Fibroblast of skin of right biceps (primary cell): ENCODE results near the gene KDM4C.
A peak's percentile ranks its signal among the peaks of the same experiment; 100 is the strongest.

Experiments used
- DNase-seq: peaks from one replicate; pipeline ENCODE4 v3.0.0-alpha.2; 2013

Gene KDM4C

DNA sequence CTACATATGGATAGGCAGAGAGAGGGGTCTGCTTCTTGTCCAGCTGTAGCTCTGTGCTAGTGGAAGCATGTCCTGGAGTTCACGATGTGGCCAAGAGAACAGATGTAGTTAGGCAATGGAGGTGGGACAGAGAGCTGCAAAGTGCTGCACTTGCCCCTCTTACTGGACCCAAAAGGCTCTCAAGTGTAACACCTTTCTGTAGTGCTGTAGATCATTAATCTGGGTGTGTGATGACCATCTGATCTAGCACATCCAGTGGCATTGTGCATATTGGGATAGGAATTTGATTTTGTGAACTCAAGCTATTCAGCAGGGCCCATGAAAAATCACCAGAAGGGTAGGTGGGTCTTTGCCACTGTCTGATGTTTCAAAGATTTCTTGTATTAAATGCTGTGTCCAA lies 151.4 kb downstream of the KDM4C start:
- no peak for DNase-seq

DNA sequence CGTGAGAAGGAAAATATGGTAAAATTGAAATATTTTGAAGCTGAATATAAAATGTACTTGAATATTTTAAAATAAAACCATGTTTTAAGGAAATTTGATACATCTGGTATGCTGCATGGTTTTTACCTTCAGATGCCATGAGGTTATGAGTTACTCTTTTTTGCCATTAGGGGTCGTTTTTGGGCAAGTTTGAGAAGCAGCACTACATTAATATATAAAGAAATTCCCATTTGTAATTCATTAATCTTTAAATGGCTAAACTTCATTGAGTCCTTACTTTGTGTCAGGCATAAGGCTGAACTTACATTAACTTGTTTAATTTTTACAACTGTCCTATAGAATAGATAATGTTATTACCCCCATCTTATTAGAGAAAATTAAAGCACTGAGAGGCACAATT lies 152.3 kb downstream of the KDM4C start:
- peak; percentile 22 for DNase-seq

DNA sequence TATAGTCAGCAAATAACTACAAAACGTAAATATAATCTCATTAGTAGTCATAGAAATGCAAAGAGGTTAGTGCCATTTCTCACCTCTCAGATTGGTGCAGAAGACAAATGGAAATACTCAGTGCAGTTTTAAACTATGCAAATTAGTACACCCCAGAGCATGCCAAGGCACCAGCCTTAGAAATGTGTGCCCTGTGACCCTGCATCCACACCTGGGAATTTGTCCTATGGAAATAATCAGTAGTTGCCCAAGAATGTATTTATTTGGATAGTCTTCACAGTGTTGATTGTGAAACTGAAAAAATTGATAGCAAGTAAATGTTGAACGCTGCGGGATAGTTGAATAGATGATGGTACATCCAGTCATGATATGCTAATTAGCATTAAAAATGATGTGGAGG lies 152.7 kb downstream of the KDM4C start:
- no peak for DNase-seq

DNA sequence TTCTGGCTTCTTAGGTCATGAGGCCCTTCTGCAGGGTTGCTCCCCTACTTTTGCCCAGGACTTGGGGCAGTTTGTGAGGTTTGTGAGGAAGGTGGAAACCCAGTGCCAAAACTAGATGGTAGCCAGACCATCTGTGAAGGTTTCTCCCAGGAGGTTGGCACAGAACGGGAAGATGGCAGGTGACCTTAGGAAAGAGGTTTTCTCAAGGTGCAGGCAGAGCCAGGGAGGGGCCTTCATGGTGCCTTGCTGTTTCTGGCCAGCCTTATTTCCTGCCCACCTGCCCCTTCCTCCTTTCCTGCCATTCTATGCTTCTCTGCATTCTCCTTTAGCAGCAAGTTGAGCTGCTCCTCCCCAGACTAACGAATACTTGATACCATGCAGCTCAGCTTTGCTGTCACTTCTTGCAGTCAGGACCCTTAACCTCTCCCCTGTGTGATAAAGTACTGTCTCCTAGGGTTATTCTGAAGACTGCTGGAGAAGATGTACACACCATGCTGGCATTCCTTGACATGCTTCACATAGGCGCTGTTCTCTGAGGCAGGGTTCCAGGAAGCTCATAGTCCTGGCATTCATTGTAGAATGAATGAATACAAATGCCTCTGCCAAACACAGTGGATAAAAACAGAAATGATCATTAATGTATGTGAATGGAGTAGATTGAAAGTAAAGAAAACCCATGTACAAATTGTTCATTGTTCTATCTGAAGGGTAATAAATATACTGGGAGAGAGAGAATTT lies 154.3 kb downstream of the KDM4C start:
- no peak for DNase-seq

DNA sequence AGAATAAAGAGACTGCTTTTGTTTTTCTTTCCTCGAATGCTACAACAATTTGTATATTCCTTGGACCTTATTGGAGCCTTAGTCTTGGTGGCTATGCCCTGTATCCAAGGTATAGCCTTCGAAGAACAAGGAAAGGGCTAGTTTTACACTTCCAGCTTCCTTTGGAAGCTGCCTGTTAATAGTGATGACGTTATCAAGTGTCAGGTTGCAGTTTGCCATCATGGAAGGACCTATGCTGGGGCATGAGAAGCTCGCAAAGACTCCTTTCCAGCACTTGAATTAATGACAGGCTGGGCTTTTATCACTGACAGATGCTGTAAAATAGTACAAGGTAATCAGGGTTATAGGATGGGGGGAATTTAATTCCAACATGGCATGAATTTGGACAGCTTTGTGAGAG lies 157.9 kb downstream of the KDM4C start:
- no peak for DNase-seq

DNA sequence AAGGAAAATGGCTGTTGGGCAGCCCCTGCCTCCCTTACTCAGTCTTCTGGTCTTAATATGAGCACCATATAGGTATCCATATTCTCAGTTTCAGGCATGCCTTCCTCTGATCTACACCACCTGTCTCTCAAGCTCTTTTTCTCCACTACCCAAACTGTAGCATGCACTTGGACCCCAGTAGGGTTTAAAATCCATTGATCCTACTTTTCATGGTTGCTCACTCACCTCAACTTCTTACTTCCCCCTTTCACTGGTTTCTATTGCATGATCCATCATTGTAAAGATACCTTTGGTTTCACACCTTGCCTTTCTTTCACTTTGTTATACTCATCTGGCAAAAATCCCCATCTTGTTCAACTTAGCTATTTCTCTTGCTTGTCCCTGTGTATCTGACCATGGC lies 159.4 kb downstream of the KDM4C start:
- no peak for DNase-seq

DNA sequence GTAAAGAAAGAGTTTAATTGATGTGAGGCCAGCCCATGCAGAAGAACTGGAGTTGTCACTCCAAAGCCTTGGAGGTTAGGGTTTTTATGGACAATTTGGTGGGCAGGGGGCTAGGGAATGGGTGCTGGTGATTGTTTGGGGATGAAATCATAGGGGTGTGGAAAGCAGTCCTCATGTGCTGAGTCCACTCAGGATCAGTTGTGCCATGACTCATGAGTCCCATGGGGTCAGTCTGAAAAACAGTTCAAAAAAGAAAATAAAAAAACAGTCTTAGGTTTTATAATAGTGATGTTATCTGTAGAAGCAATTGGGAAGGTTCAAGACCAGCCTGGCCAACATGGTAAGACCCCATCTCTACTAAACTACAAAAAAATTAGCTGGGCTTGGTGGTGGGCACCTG lies 162.3 kb downstream of the KDM4C start:
- DNase-seq, result no peak

DNA sequence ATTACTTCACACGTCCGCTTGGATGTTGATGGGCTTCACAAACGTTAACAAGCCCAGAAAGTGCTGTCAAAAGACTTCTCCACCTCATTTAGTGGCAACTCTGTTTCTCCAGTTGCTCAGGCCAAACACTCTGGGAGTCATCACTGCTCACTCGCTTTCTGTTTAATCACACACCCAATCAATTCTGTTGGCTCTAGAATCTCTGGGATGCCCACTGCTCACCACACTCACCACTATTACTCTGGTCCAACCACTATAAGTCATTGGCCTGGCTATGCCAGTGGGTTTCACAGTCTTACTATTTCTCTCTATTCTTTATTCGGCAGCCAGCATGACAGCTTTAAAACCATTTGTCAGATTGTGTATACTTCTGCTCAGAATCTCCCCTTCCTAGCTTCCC lies 163.5 kb downstream of the KDM4C start:
- no peak for DNase-seq

DNA sequence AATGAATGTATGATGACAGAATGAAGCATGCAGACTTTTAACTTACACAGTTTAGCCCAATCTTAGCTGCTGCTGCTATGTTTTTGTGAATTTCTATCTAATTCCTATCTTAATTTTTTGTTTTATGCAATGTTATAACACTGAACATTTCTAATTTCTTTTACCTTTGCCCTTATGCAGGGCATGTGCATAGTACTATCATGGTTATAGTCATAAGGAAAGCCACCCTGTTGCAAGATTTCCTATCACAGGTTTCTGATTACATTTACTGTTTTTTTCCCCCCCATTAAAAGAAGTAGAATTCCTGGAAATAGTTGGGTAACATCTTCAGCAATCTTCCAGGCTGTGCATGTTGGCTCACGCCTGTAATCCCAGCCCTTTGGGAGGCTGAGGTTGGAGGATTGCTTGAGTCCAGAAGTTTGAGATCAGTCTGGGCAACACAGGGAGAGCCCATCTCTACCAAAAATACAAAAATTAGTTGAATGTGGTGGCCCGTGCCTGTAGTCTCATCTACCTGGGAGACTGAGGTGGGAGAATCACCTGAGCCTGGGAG lies 164.4 kb downstream of the KDM4C start:
- DNase-seq, result no peak

DNA sequence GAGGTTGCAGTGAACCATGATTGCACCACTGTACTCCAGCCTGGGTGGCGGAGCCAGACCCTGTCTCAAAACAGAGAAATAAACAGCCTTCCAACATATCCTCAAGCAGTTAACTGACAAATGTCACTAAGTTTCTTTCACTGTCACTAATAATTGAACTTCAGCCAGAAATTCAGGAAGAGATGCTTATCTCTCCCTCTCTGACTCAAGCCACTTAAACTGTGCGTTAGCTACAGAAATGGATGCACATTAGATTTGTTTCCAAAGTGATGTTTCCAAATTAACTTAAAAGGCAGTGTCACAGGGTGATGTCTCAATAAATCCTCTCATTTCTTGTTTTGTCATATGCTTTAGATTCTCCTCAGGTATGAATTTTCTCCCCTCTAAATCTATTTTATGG lies 164.9 kb downstream of the KDM4C start:
- no peak for DNase-seq

DNA sequence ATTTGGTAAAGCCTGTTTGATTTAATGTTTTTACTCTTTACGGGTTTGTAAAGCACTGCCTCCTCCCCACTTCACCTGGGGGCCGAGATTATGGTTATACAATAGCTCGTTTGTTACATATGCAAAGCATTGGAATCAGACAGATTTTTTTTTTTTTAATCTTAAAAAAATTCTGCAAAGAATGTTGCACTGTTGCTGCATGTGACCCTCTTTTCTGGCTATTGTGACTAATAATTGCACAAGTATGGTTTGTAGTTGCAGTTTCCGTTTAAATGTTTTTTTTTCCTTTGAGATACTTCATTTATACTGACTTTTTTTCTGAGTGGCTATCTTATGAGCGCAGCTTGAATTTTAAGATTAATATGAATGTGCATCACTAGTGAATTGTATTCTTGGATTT lies 165.3 kb downstream of the KDM4C start:
- no peak for DNase-seq

DNA sequence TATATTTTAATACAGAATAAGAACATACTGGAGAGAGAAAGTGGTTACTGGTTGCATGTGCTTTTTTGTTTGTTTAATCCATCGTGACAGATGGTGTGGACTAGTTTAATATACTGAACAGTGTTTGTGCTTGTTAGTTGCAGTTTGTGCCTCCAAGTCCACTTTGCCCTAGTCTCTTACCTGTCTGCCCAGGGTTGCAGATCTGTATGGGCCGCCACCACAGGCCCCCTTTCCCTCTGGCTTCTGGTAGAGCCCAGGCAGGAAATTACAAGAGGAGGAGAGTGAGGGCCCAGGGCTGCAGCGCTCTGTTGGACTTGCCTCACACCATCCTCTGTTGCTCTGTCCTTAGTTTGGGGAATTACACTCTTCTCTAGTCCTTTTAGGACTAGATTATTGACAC lies 166.4 kb downstream of the KDM4C start:
- no peak for DNase-seq

DNA sequence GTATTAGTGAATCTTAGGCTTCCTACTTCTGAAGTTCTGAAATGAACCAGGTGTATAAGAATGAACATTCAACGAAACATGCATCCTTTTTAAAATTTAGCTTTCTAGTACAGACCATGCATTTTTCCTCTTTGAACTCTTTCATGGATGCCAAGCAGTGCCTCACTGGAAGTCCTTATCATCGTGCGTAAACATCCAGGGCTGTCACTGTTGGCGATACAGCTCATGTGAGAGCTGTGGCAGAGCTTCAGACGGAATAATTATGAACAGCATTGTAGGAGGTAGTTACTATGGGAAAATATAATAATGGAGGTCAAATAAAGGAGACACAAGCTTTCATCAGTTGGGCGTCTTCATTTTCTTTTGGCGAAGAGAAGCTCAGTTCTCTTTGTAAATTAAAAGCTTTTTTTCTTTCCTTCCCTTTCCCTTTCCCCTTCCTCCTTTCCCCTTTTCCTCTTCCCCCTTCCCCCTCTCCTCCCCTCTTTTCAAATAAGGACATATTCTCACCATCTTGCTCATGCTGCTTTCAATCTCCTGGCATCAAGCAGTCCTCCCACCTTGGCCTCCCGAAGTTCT lies 167.3 kb downstream of the KDM4C start:
- DNase-seq, result no peak

DNA sequence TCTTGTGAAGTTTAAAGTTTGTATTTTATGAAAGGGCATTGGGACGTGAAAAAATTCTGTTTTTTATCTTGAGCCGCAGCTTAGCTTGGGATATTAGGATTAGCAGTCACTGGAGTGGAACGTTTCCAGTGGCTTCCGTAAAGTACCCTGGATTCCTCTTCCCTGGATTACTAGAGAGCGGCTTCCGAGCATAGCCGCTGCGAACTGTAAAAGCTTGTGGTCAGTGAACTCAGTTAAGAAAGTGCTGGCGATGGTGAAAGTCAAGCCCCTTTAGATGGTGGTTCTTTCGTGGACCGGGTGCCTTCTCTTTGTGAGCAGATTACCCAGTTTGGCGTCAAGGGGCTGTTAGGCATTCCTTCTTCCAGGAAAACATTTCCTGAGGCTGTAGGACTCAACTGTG lies 168.1 kb downstream of the KDM4C start:
- no peak for DNase-seq

DNA sequence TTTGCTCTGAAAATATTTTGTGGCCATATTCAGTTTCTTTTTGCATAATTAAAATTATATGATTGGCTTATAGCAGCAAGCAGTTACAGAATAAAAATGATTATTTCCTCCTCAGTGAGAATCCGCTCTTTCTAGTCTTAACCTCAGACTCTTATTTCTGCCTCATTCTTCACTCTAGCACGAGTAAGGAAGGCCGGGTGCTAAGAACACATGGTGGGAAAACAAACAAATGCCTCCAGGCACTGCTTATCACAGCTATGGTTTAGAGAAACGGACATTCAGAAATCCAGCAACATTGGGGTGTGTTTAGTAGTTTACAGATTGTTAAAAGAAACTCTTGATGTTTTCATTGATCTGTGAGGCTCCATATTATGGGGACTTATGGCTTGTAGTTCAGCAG lies 168.7 kb downstream of the KDM4C start:
- no peak for DNase-seq

DNA sequence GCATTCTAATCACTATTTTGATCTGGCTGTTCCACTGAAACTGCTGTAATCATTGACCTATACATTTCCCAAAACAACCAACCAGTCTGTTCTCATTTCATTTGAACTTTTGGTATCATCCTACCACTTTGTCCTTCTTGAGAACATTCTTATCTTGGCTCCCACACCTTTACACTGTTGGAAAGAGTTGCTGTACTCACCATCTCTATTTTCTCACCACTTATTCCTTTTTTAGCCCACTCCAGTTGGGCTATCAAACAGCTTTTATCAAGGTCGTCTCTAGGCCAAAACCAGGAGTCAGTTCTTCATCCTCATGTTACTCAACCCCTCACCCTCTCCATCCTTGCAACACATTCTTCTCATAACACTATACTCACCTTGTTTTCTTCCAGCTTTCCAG lies 170.1 kb downstream of the KDM4C start:
- no peak for DNase-seq

DNA sequence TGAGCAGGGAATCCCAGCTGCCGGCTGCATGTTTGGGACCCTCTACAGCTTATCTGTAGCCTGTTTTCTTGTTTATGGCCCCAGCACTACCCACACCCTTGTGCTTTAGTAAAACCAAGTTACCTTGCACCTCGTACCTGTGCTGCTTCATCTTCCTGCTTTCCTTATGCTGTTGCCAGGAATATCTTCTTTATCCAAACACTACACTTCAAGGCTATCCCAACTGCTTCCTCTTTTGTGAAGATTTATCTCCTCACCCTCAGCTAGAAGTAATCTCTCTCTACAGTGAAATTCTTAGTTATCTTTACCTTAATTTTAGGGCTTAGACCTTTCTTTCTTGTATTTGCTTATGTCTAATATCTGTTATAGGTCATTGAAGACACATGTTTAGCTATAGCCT lies 171.1 kb downstream of the KDM4C start:
- no peak for DNase-seq

DNA sequence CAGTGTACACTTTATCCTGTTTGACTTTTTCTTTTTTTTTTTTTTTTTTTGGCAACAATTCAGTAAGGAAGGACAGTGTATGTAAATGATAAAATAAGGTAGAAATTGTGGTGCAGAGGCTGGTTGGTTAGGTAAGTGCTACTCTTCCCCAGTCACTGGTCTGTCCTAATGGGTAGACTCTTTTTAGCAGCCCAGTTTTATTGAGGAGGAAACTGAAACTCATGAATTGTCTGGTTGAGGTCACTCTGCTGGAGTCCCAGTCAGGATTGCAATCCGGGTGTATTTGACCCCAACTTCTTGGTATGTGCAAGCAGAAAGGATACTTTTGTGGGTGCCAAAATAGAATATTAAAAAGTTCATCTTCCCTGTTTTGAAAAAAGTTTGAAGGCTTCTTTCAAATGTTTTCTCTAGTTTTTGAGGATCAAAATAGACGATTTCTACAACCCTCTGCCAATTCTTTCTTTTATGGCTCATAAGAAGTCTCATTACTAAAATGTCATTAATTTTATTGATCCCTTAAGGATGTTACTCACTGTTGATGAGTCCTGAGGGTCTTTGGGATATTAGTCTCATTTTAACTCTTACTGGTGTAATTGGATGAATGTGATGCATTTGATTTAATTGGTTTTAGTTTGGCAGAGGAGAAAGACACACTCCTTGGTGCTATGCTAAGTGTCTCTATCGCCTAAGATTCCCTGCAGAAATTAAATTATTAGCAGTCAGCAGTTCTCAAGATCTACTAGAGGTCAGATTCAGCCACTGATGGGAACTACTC lies 171.9 kb downstream of the KDM4C start:
- DNase-seq, result no peak

DNA sequence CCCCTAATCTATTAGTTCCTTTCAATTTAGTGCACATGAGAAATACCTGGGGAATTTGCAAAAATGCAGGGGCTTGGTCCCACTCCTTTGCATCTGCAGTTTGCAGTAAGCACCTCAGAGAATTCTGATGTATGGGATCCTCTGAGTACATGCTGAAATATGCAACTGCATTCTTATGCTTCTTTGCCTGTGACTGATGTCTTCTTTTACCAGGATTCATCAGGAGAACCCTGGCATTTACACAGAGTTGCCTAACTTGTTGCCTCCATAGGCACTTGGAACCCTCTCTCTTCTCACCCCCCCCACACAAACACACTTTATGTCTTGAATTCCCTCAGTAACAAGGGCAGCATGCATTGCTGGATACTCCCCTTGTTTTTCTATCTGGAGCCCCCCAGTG lies 173.1 kb downstream of the KDM4C start:
- peak; percentile 85 for DNase-seq

DNA sequence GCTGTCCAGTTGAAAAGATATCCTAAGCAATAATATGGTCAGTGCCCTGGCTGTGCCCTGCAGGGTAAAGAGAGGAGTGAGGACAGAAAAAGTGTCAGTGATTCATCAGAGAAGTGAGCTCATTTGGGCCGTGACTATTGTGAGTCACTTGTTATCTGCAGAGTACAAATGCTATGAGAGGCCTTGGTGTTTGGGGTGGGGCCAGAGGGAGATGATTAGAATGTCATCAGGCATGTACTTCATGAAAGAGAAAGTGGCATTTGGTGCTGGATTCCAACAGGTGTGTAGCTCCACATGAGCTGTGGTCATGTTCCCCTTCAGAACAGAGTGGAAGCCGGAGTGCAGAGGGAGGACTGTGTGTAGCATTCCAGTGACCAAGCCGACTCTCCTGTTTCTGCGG lies 174.1 kb downstream of the KDM4C start:
- DNase-seq, result peak; percentile 80

DNA sequence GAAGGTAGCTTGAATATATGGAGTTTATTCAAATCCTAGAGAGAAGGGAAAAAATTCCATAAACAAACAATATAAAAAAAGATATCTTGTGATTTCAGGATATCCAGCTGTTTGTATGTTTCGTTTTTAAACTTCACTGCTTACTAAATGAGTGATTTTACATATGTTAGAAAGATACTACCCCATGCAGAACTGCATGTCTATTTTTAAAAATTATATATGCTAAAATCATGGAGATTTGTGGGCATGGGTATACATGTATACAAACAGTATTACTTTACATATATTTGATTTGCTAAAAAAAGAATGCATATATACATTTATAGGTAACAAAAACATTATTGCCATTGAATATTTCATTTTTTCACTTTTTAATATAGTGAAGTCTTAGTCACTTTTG lies 178.3 kb downstream of the KDM4C start:
- no peak for DNase-seq

DNA sequence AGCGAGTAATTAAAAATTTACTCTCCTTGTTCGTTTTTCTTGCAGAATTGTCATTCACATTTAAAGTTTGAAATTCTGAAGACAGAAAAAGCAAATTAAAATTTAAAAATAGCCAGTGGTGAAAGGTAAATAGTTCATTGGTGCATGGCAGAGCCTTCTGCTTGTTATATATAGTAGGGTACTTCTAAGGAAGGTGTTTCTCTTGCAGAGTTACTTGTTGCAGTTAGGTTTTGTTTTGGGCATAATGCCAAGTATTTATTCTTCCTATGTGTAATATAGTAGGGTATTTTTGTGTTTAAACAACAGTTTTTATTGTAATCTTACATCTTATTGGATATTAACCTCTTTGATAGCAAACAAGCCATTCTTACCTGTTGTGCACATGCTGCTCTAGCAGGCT lies 179.4 kb downstream of the KDM4C start:
- DNase-seq, result no peak

DNA sequence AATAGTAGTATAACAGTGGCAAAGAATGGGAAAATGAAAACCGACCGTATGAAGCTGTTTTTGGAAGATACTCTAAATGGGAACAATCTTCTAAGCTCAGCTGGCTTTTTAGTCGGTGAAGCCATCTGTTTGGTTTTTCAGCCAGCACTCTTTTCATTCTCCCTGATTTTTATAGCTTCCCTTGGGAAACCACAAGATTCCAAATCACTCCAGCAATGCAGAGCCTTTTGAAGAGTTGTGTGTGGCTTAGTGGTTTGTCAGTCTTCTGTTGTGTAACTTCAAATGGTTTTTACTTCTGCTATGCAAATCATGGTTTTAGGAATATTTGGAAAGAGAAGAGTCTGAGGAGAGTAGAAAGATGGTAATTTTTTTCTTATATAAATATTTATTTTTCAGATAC lies 180.7 kb downstream of the KDM4C start:
- DNase-seq, result peak; percentile 94

DNA sequence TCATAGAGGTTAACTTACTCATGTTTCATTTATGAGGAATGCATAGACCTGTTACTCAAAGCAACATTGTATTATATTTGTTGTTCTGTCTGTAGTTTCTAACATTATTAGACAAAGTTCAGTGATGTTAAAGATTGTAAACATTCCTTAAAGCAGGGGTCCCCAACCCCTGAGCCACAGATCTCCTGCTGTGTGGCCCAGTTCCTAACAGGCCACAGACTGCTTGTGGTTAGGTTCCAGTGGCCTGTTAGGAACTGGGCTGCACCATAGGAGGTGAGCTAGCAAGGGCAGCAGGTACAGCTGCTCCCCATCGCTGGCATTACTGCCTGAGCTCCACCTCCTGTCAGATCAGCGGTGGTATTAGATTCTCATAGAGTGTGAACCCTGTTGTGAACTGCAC lies 181.1 kb downstream of the KDM4C start:
- DNase-seq, result peak; percentile 44
